HepG2 (cell line): ENCODE results near the gene BAZ2A. TPM values are rescaled to one million over a fixed set of nuclear protein-coding genes. Genes with fewer than 3 reads are reported as not detected.

Experiments used
- CCDC6 ChIP-seq: sonication (generic); formaldehyde crosslinking; IDR thresholded peaks from 2 replicates; pipeline ENCODE4 v1.8.1; 2022; ENCODE audit warnings: mild to moderate bottlenecking, missing genetic modification reagents, moderate library complexity
- GLI4 ChIP-seq: sonication (generic); formaldehyde crosslinking; IDR thresholded peaks from 2 replicates; pipeline ENCODE4 v1.5.1; 2020; ENCODE audit warnings: missing genetic modification reagents, mild to moderate bottlenecking, moderate library complexity, borderline replicate concordance
- HIVEP1 ChIP-seq: sonication (generic); formaldehyde crosslinking; IDR thresholded peaks from 2 replicates; pipeline ENCODE4 v1.4.0; 2020; ENCODE audit warnings: mild to moderate bottlenecking, missing genetic modification reagents
- MIER2 ChIP-seq: IDR thresholded peaks from 2 replicates; pipeline ENCODE4 v1.6.1; 2016; ENCODE audit warnings: missing biosample characterization, missing genetic modification reagents
- MYC ChIP-seq: sonication (generic); formaldehyde crosslinking; IDR thresholded peaks from 2 replicates; pipeline ENCODE4 v1.9.0; 2021; ENCODE audit warnings: missing genetic modification reagents, borderline replicate concordance
- RBM39 ChIP-seq: fragments of 200-400 bp; formaldehyde crosslinking; IDR thresholded peaks from one replicate; pipeline ENCODE4 v1.6.1; 2018; ENCODE audit warnings: antibody characterized with exemption, mild to moderate bottlenecking, low read depth, low read length; ENCODE audit not compliant: poor library complexity, severe bottlenecking
- RERE ChIP-seq: IDR thresholded peaks from 2 replicates; pipeline ENCODE4 v1.6.1; 2016; ENCODE audit warnings: low read depth, missing genetic modification reagents, missing compliant biosample characterization
- RORA ChIP-seq: sonication (generic); formaldehyde crosslinking; IDR thresholded peaks from 2 replicates; pipeline ENCODE4 v1.5.0; 2020; ENCODE audit warnings: mild to moderate bottlenecking, missing genetic modification reagents, moderate library complexity
- SNAI1 ChIP-seq: sonication (generic); formaldehyde crosslinking; IDR thresholded peaks from 2 replicates; pipeline ENCODE4 v1.5.0; 2020; ENCODE audit warnings: mild to moderate bottlenecking, missing genetic modification reagents, borderline replicate concordance
- TEF ChIP-seq: sonication (generic); formaldehyde crosslinking; IDR thresholded peaks from 2 replicates; pipeline ENCODE4 v1.5.0; 2020; ENCODE audit warnings: missing genetic modification reagents
- TGIF2 ChIP-seq: IDR thresholded peaks from 2 replicates; pipeline ENCODE4 v1.6.1; 2016; ENCODE audit warnings: control low read depth, missing compliant biosample characterization
- U2AF1 ChIP-seq: fragments of 200-400 bp; formaldehyde crosslinking; optimal IDR thresholded peaks from 2 replicates; pipeline ENCODE3; 2017; ENCODE audit warnings: mild to moderate bottlenecking, low read depth, low read length
- ZNF101 ChIP-seq: sonication (generic); formaldehyde crosslinking; IDR thresholded peaks from 2 replicates; pipeline ENCODE4 v1.4.0; 2020; ENCODE audit warnings: mild to moderate bottlenecking, low read depth, missing genetic modification reagents, borderline replicate concordance
- ZNF180 ChIP-seq: sonication (generic); formaldehyde crosslinking; IDR thresholded peaks from 2 replicates; pipeline ENCODE4 v1.4.0; 2020; ENCODE audit warnings: low read depth, missing genetic modification reagents, borderline replicate concordance
- ZNF691 ChIP-seq: sonication (generic); formaldehyde crosslinking; IDR thresholded peaks from 2 replicates; pipeline ENCODE4 v1.4.0; 2020; ENCODE audit warnings: missing genetic modification reagents, low read depth, mild to moderate bottlenecking, borderline replicate concordance
- ZNF746 ChIP-seq: sonication (generic); formaldehyde crosslinking; IDR thresholded peaks from 2 replicates; pipeline ENCODE4 v1.8.0; 2022; ENCODE audit warnings: mild to moderate bottlenecking, missing genetic modification reagents
- polyA plus RNA-seq, 8 experiments: library from polyadenylated mRNA; depleted of rRNA in 3 of 8; stranded (reverse) in 7 of 8; unstranded in 1 of 8; fragments of >200 nt; fragmentation: Illumina TruSeq in 4 of 8; extraction: Trizol in 4 of 8; gene quantifications; 2 replicates each; pipeline versions ENCODE4 v1.2.1 to v1.2.3, GENCODE V29; 2011 to 2016; ENCODE audit warnings: low read depth in 4 of 8, missing spikeins in 1 of 8, mixed read lengths in 1 of 8; ENCODE audit not compliant: insufficient read depth in 1 of 8
- total RNA-seq, 5 experiments: library from RNA; depleted of rRNA; stranded (reverse); fragments of >200 nt; fragmentation: Illumina TruSeq; extraction: Trizol; gene quantifications; 2 replicates each; pipeline ENCODE4 v1.2.3, GENCODE V29; 2016; ENCODE audit warnings: low read depth in 1 of 5
- TF ChIP-seq, protein P1 (sequence below): sonication (generic); formaldehyde crosslinking; IDR thresholded peaks from 2 replicates; pipeline ENCODE4 v1.4.0; 2020; ENCODE audit warnings: missing genetic modification reagents

BAZ2A gene
- total and polyA plus RNA-seq, 2 of the 13 experiments (the other 11 are each of a cell fraction or from before 2014, with no cell fraction given), result 21.8 to 73.5 TPM

DNA sequence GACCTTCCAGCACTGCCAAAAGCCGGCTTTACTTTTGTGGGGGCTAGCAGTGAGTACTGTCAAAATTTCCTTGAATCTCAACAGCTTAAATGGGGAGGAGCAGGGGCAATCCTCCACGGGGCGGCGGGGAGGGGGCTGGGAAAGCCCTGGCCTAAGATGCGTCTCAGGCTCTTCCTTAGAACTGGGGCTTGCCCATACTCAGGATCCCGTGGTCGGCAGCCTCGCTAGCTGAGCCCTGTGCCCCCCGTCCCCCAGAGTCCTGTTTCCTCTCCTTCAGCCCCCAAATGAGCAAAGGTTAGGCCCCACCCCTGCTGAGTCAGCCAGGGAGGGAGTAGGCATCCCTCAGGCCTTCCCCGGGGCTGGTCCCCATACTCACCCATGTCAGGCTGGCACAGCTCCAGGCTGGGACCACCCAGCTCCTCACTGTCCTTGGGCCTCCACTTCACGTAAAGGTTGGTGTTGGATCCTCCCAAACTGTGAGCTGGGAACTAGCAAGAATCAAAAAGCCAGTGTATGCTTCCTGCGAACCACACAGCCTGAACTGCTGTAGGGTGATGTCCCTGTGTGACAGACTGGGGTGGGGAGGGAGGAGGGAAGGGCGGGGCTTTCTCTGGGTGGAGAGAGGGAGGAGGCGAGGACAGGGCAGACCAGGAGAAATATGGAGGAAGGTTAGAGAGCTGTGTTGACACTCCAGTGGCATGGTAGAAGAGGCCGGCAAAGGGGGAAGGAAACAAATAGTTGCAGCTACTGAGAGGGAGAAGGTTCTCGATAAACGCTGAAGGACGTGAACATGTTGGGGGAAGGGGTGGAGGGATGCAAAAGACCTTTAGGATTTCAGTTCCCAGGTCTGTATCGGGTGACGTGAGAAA lies 5.9 kb upstream of the BAZ2A start (continued):
- no peak for TF ChIP-seq U2AF1
- TF ChIP-seq RERE (CRISPR knock-in tag), result no peak
- TF ChIP-seq, protein P1, sequence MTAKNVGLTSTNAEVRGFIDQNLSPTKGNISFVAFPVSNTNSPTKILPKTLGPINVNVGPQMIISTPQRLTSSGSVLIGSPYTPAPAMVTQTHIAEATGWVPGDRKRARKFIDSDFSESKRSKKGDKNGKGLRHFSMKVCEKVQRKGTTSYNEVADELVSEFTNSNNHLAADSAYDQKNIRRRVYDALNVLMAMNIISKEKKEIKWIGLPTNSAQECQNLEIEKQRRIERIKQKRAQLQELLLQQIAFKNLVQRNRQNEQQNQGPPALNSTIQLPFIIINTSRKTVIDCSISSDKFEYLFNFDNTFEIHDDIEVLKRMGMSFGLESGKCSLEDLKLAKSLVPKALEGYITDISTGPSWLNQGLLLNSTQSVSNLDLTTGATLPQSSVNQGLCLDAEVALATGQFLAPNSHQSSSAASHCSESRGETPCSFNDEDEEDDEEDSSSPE (CRISPR knock-in tag), result no peak
- TF ChIP-seq ZNF746 (CRISPR knock-in tag), result no peak
- TF ChIP-seq ZNF691 (CRISPR knock-in tag), result peak; percentile 46; the same call in 1 of the 2 replicates
- no peak for TF ChIP-seq ZNF180 (CRISPR knock-in tag)
- TF ChIP-seq RBM39, result no peak
- TF ChIP-seq TGIF2 (CRISPR knock-in tag), result peak; percentile 48; the same call in 1 of the 2 replicates
- TF ChIP-seq CCDC6, result 0 out of 2 replicates have a peak, but pooled peaks have one; percentile 57
- no peak for TF ChIP-seq GLI4
- TF ChIP-seq MIER2 (CRISPR knock-in tag), result no peak
- TF ChIP-seq RORA, result no peak
- peak; percentile 48; the same call in 1 of the 2 replicates for TF ChIP-seq HIVEP1 (CRISPR knock-in tag)
- no peak for TF ChIP-seq SNAI1
- no peak for TF ChIP-seq MYC (CRISPR knock-in tag)
- TF ChIP-seq TEF (CRISPR knock-in tag), result no peak
- TF ChIP-seq ZNF101 (CRISPR knock-in tag), result no peak
